Uterus (tissue), 2 donors: ENCODE results near the gene NBPF1.
"Not testable (repeated sequence)": the region's sequence is repeated elsewhere in the genome, so short reads cannot be mapped to it uniquely, and the experiment has no call there.

ENCODE experiments used
- POLR2A ChIP-seq, 2 donors: fragments of 450-650 bp; IDR thresholded peaks; one replicate each; pipeline ENCODE4 v1.6.1; 2016; ENCODE audit warnings: antibody characterized with exemption in 2 of 2, mild to moderate bottlenecking in 1 of 2, moderate library complexity in 1 of 2
- TF ChIP-seq, protein P1 (sequence below), 4 experiments: fragments of 200-600 bp in 2 of 4; fragments of 450-650 bp in 2 of 4; sonication (generic) in 2 of 4; IDR thresholded peaks; one replicate each; pipeline ENCODE4 v1.5.1; 2016 to 2019; ENCODE audit warnings: antibody characterized with exemption in 4 of 4, mild to moderate bottlenecking in 2 of 4, moderate library complexity in 1 of 4

DNA sequence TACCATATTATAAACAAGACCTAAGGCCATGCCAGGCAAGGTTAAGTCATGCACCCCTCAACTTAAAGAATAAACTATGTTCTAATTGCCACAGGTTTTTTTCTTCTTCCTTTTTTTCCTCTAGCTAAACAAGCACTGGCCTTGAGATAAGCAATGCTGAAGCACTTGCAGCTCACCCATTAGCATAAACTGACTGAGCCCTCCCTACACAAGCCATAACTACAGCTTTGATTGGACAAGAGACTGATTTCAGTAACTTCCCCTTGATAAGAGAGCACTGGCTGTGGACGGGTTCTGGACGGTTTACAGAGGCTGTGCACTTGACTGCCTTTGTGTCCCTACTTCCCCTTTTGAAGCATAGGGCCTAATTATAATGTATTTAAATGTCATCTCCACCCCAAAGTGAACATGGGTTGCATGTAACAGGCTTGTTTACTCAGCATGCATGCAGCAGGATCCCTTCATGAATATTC lies 72.9 kb downstream of the NBPF1 start:
- TF ChIP-seq, protein P1, sequence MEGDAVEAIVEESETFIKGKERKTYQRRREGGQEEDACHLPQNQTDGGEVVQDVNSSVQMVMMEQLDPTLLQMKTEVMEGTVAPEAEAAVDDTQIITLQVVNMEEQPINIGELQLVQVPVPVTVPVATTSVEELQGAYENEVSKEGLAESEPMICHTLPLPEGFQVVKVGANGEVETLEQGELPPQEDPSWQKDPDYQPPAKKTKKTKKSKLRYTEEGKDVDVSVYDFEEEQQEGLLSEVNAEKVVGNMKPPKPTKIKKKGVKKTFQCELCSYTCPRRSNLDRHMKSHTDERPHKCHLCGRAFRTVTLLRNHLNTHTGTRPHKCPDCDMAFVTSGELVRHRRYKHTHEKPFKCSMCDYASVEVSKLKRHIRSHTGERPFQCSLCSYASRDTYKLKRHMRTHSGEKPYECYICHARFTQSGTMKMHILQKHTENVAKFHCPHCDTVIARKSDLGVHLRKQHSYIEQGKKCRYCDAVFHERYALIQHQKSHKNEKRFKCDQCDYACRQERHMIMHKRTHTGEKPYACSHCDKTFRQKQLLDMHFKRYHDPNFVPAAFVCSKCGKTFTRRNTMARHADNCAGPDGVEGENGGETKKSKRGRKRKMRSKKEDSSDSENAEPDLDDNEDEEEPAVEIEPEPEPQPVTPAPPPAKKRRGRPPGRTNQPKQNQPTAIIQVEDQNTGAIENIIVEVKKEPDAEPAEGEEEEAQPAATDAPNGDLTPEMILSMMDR (IDR thresholded peaks at IDR 0.05): not testable (repeated sequence)
- not testable (repeated sequence) for TF ChIP-seq POLR2A (IDR thresholded peaks at IDR 0.05)
